Astrocyte of the spinal cord (primary cell): ENCODE data around the gene MAP6D1.

Source experiments
- DNase-seq: peaks from one replicate; pipeline ENCODE4 v3.0.0; 2011; ENCODE audit warnings: low read depth, low spot score
- H3K4me3 ChIP-seq: 2 replicates; pipeline ENCODE4 v1.5.1; 2011; ENCODE audit warnings: low read depth, mild to moderate bottlenecking, low read length, moderate library complexity
- CTCF ChIP-seq: IDR thresholded peaks from 2 replicates; pipeline ENCODE4 v1.5.1; 2012; ENCODE audit warnings: low read depth, mild to moderate bottlenecking, low read length, inconsistent platforms
- in situ Hi-C: cut with HindIII; loops from 2 replicates; pipeline ENCODE4 v1.10.0; 2017; ENCODE audit warnings: low sequenced_read_pairs

MAP6D1 gene

GRCh38 chr3:183812761-183813445, 12.5 kb downstream of the MAP6D1 start:
- TF ChIP-seq CTCF, result no peak
- DNase-seq, result no peak
- in situ Hi-C loops, result no loop called here
- no peak overlapping the region for H3K4me3 ChIP-seq

GRCh38 chr3:183811638-183812037, 13.7 kb downstream of the MAP6D1 start:
- H3K4me3 ChIP-seq, result no peak overlapping the region
- no peak for TF ChIP-seq CTCF
- no peak for DNase-seq
- in situ Hi-C loops, result no loop called here

GRCh38 chr3:183810643-183811594, 14.5 kb downstream of the MAP6D1 start:
- DNase-seq, result no peak
- no peak for TF ChIP-seq CTCF

GRCh38 chr3:183809270-183809669, 16.1 kb downstream of the MAP6D1 start:
- no peak for TF ChIP-seq CTCF
- DNase-seq, result no peak
- H3K4me3 ChIP-seq, result no peak overlapping the region
- in situ Hi-C loops, result no loop called here

More at GRCh38 chr3:183810643-183811594, 14.5 kb downstream of the MAP6D1 start:
- in situ Hi-C loops, result no loop called here
- no peak overlapping the region for H3K4me3 ChIP-seq

- DNase-seq, result no peak
- no peak for TF ChIP-seq CTCF
- H3K4me3 ChIP-seq, result no peak overlapping the region
- in situ Hi-C loops, result no loop called here
These were observed 17.0 kb downstream of the MAP6D1 start for GRCh38 chr3:183808355-183808754.

- DNase-seq, result no peak
- no peak overlapping the region for H3K4me3 ChIP-seq
- no peak for TF ChIP-seq CTCF
- in situ Hi-C loops, result no loop called here
These were observed 17.5 kb downstream of the MAP6D1 start for GRCh38 chr3:183807881-183808280.
